ENCODE data around the gene FCN2.

GRCh38 chr9:134916161-134916665 lies 35.6 kb downstream of the FCN2 start:
- TF ChIP-seq CTCF (conservative IDR thresholded peaks at IDR 0.05; ENCODE audit: low read length) (no peak), EZH2phosphoT487 (IDR thresholded peaks at IDR 0.05; ENCODE audit: borderline replicate concordance, low read depth, low read length) (no peak)

Data from OCI-LY7 (cell line).